ENCODE results near the gene NKX1-1.

DNA sequence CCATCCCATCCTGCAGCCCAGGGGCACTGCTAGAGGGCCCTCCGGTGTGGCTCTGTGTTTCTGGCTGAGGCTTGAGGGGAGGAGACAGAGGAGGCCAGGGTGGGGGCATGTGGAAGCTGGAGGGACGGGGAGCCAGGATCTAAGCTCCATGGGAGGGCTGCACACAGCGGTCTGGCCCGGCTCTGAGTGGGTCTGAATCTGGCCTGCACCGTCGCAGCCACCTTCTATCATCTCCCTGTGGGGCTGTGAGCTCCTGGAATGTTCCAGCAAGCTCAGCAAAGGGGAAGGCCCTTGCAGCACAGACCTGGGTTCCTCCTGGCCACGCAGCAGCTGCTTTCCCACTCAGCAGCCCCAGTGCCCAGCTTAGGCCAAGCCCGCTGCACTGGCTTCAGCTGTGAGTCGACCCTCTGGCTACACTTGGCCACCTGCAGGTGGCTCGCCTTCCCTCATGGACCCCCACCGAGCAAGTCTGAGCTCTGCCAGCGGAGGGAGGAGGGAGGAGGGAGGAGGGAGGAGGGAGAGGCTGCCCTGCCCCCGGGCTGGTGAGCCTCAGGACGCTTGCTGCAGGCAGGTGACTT, 5.3 kb downstream of the NKX1-1 start:
- TF ChIP-seq REST (IDR thresholded peaks at IDR 0.05; ENCODE audit: insufficient read depth in 1 of 2, low read depth in 2 of 2, low read length in 2 of 2) (no peak), FOXP2 (optimal IDR thresholded peaks at IDR 0.05; ENCODE audit: borderline replicate concordance, extremely low read depth, extremely low read length, insufficient read depth) (no peak)
